Fibroblast of the aortic adventitia (primary cell): Measurements from ENCODE around the gene LRCH1. TPM values are rescaled to one million over a fixed set of nuclear protein-coding genes. Genes with fewer than 3 reads are reported as not detected.

ENCODE experiments used
- DNase-seq: peaks from one replicate; pipeline ENCODE4 v3.0.0-alpha.2; 2010; ENCODE audit warnings: low read depth
- H3K4me3 ChIP-seq: 2 replicates; pipeline ENCODE4 v1.5.1; 2011; ENCODE audit warnings: low read depth, mild to moderate bottlenecking, control low read depth, low read length, moderate library complexity
- total RNA-seq: library from RNA; depleted of rRNA; stranded (reverse); fragments of >200 nt; gene quantifications from 2 replicates; pipeline ENCODE4 v1.2.3, GENCODE V29; 2012; ENCODE audit warnings: low replicate concordance
- TF ChIP-seq, protein P1 (sequence below): IDR thresholded peaks from 2 replicates; pipeline ENCODE4 v1.5.1; 2011; ENCODE audit warnings: mild to moderate bottlenecking, low read length, control low read depth, inconsistent platforms; ENCODE audit not compliant: insufficient read depth

The LRCH1 gene
- total RNA-seq, 1 donor: 9.5 TPM

GRCh38 chr13:46575818-46576221 lies 22.9 kb downstream of the LRCH1 start:
- DNase-seq: peak; percentile 96
- TF ChIP-seq, protein P1, sequence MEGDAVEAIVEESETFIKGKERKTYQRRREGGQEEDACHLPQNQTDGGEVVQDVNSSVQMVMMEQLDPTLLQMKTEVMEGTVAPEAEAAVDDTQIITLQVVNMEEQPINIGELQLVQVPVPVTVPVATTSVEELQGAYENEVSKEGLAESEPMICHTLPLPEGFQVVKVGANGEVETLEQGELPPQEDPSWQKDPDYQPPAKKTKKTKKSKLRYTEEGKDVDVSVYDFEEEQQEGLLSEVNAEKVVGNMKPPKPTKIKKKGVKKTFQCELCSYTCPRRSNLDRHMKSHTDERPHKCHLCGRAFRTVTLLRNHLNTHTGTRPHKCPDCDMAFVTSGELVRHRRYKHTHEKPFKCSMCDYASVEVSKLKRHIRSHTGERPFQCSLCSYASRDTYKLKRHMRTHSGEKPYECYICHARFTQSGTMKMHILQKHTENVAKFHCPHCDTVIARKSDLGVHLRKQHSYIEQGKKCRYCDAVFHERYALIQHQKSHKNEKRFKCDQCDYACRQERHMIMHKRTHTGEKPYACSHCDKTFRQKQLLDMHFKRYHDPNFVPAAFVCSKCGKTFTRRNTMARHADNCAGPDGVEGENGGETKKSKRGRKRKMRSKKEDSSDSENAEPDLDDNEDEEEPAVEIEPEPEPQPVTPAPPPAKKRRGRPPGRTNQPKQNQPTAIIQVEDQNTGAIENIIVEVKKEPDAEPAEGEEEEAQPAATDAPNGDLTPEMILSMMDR: no peak

GRCh38 chr13:46576762-46577161 lies 23.8 kb downstream of the LRCH1 start:
- no peak overlapping the region for H3K4me3 ChIP-seq
- DNase-seq: no peak
- TF ChIP-seq, protein P1: no peak

More at GRCh38 chr13:46575818-46576221, 22.9 kb downstream of the LRCH1 start:
- no peak overlapping the region for H3K4me3 ChIP-seq

DNA sequence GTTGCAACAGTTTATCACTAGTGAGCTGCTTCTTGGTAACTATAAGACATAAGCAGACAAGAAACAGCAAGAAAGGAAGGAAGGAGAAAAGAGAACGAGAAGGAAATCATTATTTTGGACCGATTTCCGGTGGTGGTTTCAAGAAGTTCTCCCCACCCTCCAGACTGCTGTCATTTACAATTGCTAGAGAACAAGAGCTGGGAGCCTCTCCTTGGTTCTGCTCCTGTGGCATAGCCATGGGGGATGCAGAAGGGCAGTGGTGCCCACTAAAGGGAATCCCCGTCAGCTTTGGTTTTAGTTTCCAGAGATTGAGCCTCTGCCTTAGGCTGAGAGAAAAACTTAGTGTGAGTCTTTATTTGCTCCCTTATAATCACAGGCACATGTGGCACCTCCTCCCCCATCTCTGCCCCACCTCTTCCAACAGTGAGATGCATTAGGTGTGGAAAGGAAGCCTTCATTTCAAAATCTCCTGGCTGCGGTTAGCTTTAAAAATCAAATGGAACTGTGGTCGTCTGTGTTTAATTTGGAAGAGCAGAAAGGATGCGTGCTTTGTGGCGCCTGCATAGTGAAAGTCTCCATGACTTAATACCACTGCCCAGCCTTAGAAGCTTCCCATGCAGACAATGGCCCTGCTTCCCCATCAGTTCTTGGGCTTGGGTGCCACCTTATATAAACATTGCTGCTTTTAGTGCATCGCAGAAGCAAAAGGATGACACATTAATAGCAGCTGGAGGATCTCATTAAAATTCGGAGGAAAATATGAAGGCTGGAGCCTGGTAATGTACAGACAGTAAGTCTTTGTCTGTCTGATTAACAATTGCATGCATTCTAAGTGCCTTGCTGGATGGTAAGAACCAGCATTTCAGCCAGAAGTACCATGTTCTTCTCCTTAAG lies 25.0 kb downstream of the LRCH1 start:
- no peak for DNase-seq
- no peak overlapping the region for H3K4me3 ChIP-seq

GRCh38 chr13:46578590-46578975 lies 25.6 kb downstream of the LRCH1 start:
- TF ChIP-seq, protein P1: no peak
- no peak for DNase-seq
- no peak overlapping the region for H3K4me3 ChIP-seq

More for the DNA sequence above, 25.0 kb downstream of the LRCH1 start:
- TF ChIP-seq, protein P1: no peak

GRCh38 chr13:46580362-46580839 lies 27.4 kb downstream of the LRCH1 start:
- no peak overlapping the region for H3K4me3 ChIP-seq
- TF ChIP-seq, protein P1: no peak
- DNase-seq: no peak

DNA sequence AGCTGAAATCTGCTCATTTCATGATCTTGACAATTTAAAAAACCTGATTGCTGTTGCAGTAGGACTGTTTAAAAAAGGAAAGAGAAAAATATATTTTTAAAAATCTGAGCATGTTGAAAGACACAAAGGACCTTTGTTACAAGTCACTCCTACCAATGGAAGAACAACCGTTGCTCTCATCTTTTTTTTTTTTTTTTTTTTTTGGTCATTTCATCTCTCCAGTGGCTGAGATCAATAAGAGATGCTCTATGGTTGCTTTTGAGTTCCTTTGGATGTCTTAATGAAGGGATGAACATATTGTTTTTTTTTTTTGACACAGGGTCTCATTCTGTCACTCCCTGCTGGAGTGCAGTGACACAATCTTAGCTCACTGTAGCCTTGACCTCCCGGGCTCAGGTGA lies 29.2 kb downstream of the LRCH1 start:
- DNase-seq: no peak
- TF ChIP-seq, protein P1: no peak
- no peak overlapping the region for H3K4me3 ChIP-seq
